HEK293 (cell line): Measurements from ENCODE around the gene CENPH.
A peak's percentile ranks its signal among the peaks of the same experiment; 100 is the strongest.

Source experiments
- CTCF ChIA-PET: fragments of 350-600 bp; formaldehyde crosslinking; extraction: SDS; loops from one replicate; lab custom pipeline; 2021; ENCODE audit warnings: antibody characterized with exemption; lab: Yijun Ruan, JAX
- POLR2A ChIA-PET: fragments of 300-600 bp; formaldehyde crosslinking; extraction: SDS; loops from one replicate; lab custom pipeline; 2020; ENCODE audit warnings: antibody characterized with exemption, inconsistent platforms; lab: Yijun Ruan, JAX
- H3K27ac ChIP-seq: fragments of 200-500 bp; sonication (Bioruptor generic); 2 replicates; pipeline ENCODE4 v1.5.1; 2014; ENCODE audit warnings: low read depth, low read length, control low read depth, inconsistent platforms; ENCODE audit errors: extremely low read depth
- H3K36me3 ChIP-seq, 2 experiments: fragments of 200-500 bp in 1 of 2; sonication (Bioruptor generic) in 1 of 2; 1 replicate in 1 of 2; 2 replicates in 1 of 2; pipeline ENCODE4 v1.5.1; 2014 to 2017; ENCODE audit warnings: inconsistent platforms in 2 of 2, low read length in 2 of 2; ENCODE audit not compliant: control insufficient read depth in 2 of 2, insufficient read depth in 1 of 2
- H3K4me1 ChIP-seq: fragments of 200-500 bp; sonication (Bioruptor generic); 2 replicates; pipeline ENCODE4 v1.5.1; 2014; ENCODE audit warnings: mild to moderate bottlenecking, low read length, inconsistent platforms; ENCODE audit not compliant: control insufficient read depth, insufficient read depth
- H3K4me3 ChIP-seq: 2 replicates; pipeline ENCODE4 v1.5.1; 2011; ENCODE audit warnings: low read depth, mild to moderate bottlenecking, control low read depth, low read length, moderate library complexity
- H3K9me3 ChIP-seq: fragments of 200-500 bp; sonication (Bioruptor generic); 2 replicates; pipeline ENCODE4 v1.5.1; 2014; ENCODE audit warnings: low read depth, low read length, inconsistent platforms; ENCODE audit not compliant: control insufficient read depth, insufficient read depth
- EGR2 ChIP-seq: fragments of 450-650 bp; formaldehyde crosslinking; IDR thresholded peaks from 2 replicates; pipeline ENCODE4 v1.5.1; 2016; ENCODE audit warnings: low read depth, missing biosample characterization, missing genetic modification characterization
- GLIS1 ChIP-seq: fragments of 450-650 bp; formaldehyde crosslinking; IDR thresholded peaks from 2 replicates; pipeline ENCODE4 v1.5.1; 2016; ENCODE audit warnings: missing biosample characterization, missing genetic modification characterization
- HOXC10 ChIP-seq: sonication (generic); formaldehyde crosslinking; IDR thresholded peaks from 2 replicates; pipeline ENCODE4 v1.8.1; 2023; ENCODE audit warnings: mild to moderate bottlenecking, missing genetic modification reagents
- KLF1 ChIP-seq: fragments of 450-650 bp; formaldehyde crosslinking; IDR thresholded peaks from 2 replicates; pipeline ENCODE4 v1.5.1; 2016; ENCODE audit warnings: missing biosample characterization, missing genetic modification characterization
- KLF7 ChIP-seq: fragments of 450-650 bp; formaldehyde crosslinking; IDR thresholded peaks from 2 replicates; pipeline ENCODE4 v1.5.1; 2016; ENCODE audit warnings: missing biosample characterization, missing genetic modification characterization, borderline replicate concordance
- KLF8 ChIP-seq: fragments of 450-650 bp; formaldehyde crosslinking; IDR thresholded peaks from 2 replicates; pipeline ENCODE4 v1.5.1; 2016; ENCODE audit warnings: missing biosample characterization, missing genetic modification characterization
- OSR2 ChIP-seq: fragments of 450-650 bp; formaldehyde crosslinking; IDR thresholded peaks from 2 replicates; pipeline ENCODE4 v1.5.1; 2016; ENCODE audit warnings: missing biosample characterization, missing genetic modification characterization
- PRDM1 ChIP-seq: fragments of 450-650 bp; formaldehyde crosslinking; IDR thresholded peaks from 2 replicates; pipeline ENCODE4; 2016; ENCODE audit warnings: missing biosample characterization, missing genetic modification characterization
- SP3 ChIP-seq: fragments of 450-650 bp; formaldehyde crosslinking; IDR thresholded peaks from 2 replicates; pipeline ENCODE4 v1.5.1; 2016; ENCODE audit warnings: missing biosample characterization, missing genetic modification characterization
- SP7 ChIP-seq: fragments of 450-650 bp; formaldehyde crosslinking; IDR thresholded peaks from 2 replicates; pipeline ENCODE4 v1.5.1; 2016; ENCODE audit warnings: missing biosample characterization, missing genetic modification characterization
- ZBTB7A ChIP-seq: fragments of 450-650 bp; formaldehyde crosslinking; IDR thresholded peaks from 2 replicates; pipeline ENCODE4 v1.5.1; 2016; ENCODE audit warnings: low read depth, missing biosample characterization, missing genetic modification characterization
- ZNF155 ChIP-seq: fragments of 450-650 bp; formaldehyde crosslinking; IDR thresholded peaks from 2 replicates; pipeline ENCODE4 v1.5.1; 2016; ENCODE audit warnings: missing biosample characterization, missing genetic modification characterization
- ZNF157 ChIP-seq: fragments of 450-650 bp; formaldehyde crosslinking; IDR thresholded peaks from 2 replicates; pipeline ENCODE4 v1.5.1; 2016; ENCODE audit warnings: missing biosample characterization, missing genetic modification characterization
- ZNF2 ChIP-seq: fragments of 450-650 bp; formaldehyde crosslinking; IDR thresholded peaks from 2 replicates; pipeline ENCODE4 v1.5.1; 2016; ENCODE audit warnings: missing biosample characterization, missing genetic modification characterization
- ZNF350 ChIP-seq: fragments of 450-650 bp; formaldehyde crosslinking; IDR thresholded peaks from 2 replicates; pipeline ENCODE4 v1.5.0; 2017; ENCODE audit warnings: missing biosample characterization, mild to moderate bottlenecking, missing genetic modification characterization
- ZNF510 ChIP-seq: fragments of 450-650 bp; formaldehyde crosslinking; IDR thresholded peaks from 2 replicates; pipeline ENCODE4 v1.5.1; 2018; ENCODE audit warnings: mild to moderate bottlenecking, missing genetic modification characterization, missing biosample characterization; ENCODE audit not compliant: insufficient replicate concordance
- ZNF514 ChIP-seq: fragments of 450-650 bp; formaldehyde crosslinking; IDR thresholded peaks from 2 replicates; pipeline ENCODE4 v1.5.1; 2016; ENCODE audit warnings: missing biosample characterization, missing genetic modification characterization
- ZNF548 ChIP-seq: fragments of 450-650 bp; formaldehyde crosslinking; IDR thresholded peaks from 2 replicates; pipeline ENCODE4 v1.5.1; 2016; ENCODE audit warnings: missing biosample characterization, missing genetic modification characterization
- ZNF558 ChIP-seq: fragments of 450-650 bp; formaldehyde crosslinking; IDR thresholded peaks from 2 replicates; pipeline ENCODE4 v1.5.1; 2016; ENCODE audit warnings: missing biosample characterization, missing genetic modification characterization
- ZNF623 ChIP-seq: fragments of 450-650 bp; formaldehyde crosslinking; IDR thresholded peaks from 2 replicates; pipeline ENCODE4 v1.5.1; 2016; ENCODE audit warnings: missing biosample characterization, missing genetic modification characterization
- ZNF626 ChIP-seq: fragments of 450-650 bp; sonication (Bioruptor Pico); formaldehyde crosslinking; IDR thresholded peaks from 2 replicates; pipeline ENCODE4 v1.5.1; 2018; ENCODE audit warnings: missing biosample characterization, missing genetic modification characterization, inconsistent platforms
- ZNF629 ChIP-seq: fragments of 450-650 bp; formaldehyde crosslinking; IDR thresholded peaks from 2 replicates; pipeline ENCODE4 v1.5.1; 2017; ENCODE audit warnings: missing biosample characterization, missing genetic modification characterization
- ZNF677 ChIP-seq: fragments of 450-650 bp; IDR thresholded peaks from 2 replicates; pipeline ENCODE4 v1.5.0; 2018; ENCODE audit warnings: missing biosample characterization, mild to moderate bottlenecking, missing genetic modification characterization, moderate library complexity
- ZSCAN16 ChIP-seq: fragments of 450-650 bp; formaldehyde crosslinking; IDR thresholded peaks from 2 replicates; pipeline ENCODE4 v1.5.1; 2016; ENCODE audit warnings: missing biosample characterization, missing genetic modification characterization
- ZXDB ChIP-seq: fragments of 450-650 bp; formaldehyde crosslinking; IDR thresholded peaks from 2 replicates; pipeline ENCODE4 v1.5.1; 2016; ENCODE audit warnings: missing biosample characterization, missing genetic modification characterization
- TF ChIP-seq, protein P1 (sequence below): fragments of 450-650 bp; formaldehyde crosslinking; IDR thresholded peaks from 2 replicates; pipeline ENCODE4 v1.5.1; 2016; ENCODE audit warnings: missing biosample characterization, missing genetic modification characterization
- TF ChIP-seq, protein P2 (sequence below): fragments of 450-650 bp; formaldehyde crosslinking; IDR thresholded peaks from 2 replicates; pipeline ENCODE4 v1.5.1; 2016; ENCODE audit warnings: missing biosample characterization, missing genetic modification characterization
- TF ChIP-seq, protein P3 (sequence below): fragments of 450-650 bp; formaldehyde crosslinking; IDR thresholded peaks from 2 replicates; pipeline ENCODE4 v1.5.1; 2016; ENCODE audit warnings: missing biosample characterization, missing genetic modification characterization
- TF ChIP-seq, protein P4 (sequence below): fragments of 450-650 bp; formaldehyde crosslinking; IDR thresholded peaks from 2 replicates; pipeline ENCODE4 v1.5.1; 2016; ENCODE audit warnings: missing biosample characterization, missing genetic modification characterization

Gene CENPH

DNA sequence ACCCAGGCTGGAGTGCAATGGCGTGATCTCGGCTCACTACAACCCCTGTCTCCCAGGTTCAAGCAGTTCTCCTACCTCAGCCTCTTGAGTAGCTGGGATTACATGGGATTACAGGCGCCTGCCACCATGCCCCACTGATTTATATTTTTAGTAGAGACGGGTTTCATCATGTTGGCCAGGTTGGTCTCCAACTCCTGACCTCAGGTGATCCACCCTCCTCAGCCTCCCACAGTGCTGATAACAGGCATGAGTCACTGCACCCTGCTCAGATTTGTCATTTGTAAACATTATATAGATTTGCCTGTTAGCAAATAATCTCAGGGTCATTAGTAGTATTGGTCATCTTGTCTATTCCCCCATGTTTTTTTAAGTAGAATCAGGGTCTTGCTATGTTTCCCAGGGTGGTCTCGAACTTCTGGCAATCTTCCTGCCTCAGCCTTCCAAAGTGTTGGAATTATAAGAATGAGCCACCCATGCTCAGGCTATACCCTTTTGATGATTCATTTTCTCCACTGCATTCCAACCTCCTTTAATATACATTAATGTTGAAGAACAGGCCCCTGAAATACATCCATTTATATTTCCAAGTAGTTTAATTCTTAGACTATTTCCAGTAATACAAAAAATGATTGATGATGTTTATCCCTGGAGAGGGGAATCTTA lies 17.3 kb downstream of the CENPH start (continued):
- TF ChIP-seq SP3 (0 out of 2 replicates have a peak, but pooled peaks have one; percentile 36), KLF8 (tag by site-specific recombination) (peak; percentile 66), SP7 (peak; percentile 39; the same call in 1 of the 2 replicates), ZNF629 (peak; percentile 43; the same call in 1 of the 2 replicates), ZNF350 (no peak), GLIS1 (tag by site-specific recombination) (peak; percentile 94), EGR2 (tag by site-specific recombination) (peak; percentile 18; the same call in 1 of the 2 replicates), ZBTB7A (tag by site-specific recombination) (no peak), OSR2 (tag by site-specific recombination) (peak; percentile 55; the same call in 1 of the 2 replicates), HOXC10 (CRISPR knock-in tag) (no peak)
- TF ChIP-seq, protein P1, sequence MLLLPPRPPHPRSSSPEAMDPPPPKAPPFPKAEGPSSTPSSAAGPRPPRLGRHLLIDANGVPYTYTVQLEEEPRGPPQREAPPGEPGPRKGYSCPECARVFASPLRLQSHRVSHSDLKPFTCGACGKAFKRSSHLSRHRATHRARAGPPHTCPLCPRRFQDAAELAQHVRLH (tag by site-specific recombination): no peak

DNA sequence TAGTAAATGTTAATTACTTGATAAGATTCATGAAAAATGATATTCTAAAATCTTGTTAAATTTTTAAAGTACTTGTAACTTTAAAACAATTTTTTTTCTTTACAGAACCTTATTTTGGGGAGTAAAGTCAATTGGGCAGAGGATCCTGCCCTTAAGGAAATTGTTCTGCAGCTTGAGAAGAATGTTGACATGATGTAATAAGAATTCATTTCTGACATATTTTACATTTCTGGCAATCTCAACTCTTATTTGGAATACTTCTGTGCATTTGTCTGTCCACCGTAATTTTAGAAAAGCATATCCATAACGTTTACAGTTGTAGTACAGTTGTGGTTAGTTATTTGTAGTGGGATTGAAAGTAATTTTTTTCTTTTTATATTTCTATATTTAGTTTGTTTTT lies 20.2 kb downstream of the CENPH start:
- POLR2A ChIA-PET: no interaction called here
- CTCF ChIA-PET: no interaction called here
- no peak for TF ChIP-seq KLF1 (tag by site-specific recombination)
- TF ChIP-seq, protein P2, sequence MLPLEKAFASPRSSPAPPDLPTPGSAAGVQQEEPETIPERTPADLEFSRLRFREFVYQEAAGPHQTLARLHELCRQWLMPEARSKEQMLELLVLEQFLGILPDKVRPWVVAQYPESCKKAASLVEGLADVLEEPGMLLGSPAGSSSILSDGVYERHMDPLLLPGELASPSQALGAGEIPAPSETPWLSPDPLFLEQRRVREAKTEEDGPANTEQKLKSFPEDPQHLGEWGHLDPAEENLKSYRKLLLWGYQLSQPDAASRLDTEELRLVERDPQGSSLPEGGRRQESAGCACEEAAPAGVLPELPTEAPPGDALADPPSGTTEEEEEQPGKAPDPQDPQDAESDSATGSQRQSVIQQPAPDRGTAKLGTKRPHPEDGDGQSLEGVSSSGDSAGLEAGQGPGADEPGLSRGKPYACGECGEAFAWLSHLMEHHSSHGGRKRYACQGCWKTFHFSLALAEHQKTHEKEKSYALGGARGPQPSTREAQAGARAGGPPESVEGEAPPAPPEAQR: no peak
- TF ChIP-seq ZNF510 (tag by site-specific recombination): no peak
- no peak for TF ChIP-seq ZSCAN16 (tag by site-specific recombination)
- no peak for TF ChIP-seq ZNF558 (tag by site-specific recombination)
- Histone ChIP-seq H3K36me3 (peaks cover 52 to 63% of the 10 kb centered on the region in 2 experiments), H3K27ac (no peak overlapping the region), H3K4me3 (no peak overlapping the region), H3K9me3 (no peaks in the 10 kb centered on the region), H3K4me1 (no peaks in the 10 kb centered on the region)

DNA sequence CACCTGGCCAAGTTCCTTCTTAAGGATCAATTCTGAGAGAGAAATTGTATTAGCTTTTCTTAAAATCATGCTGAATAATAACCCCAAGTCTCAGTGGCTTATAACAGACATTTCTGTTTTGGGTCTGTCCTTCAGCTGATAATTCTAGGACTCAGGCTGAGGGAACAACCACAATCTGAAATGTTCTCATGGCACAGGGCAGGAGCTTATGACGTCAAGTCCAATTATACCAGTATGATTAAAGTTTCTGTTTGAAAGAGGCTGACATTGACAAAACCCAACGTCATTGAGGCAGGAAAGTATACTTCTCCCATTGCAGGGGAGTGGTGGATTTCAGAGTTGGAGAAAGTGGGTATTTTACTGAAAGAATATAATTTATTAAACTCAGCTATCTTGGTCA lies 21.8 kb downstream of the CENPH start:
- CTCF ChIA-PET: interaction anchor here (0.6 to 0.8 kb wide), 2 partner anchors 109 to 187 kb away, joined by 3 read pairs; no protein-coding TSS in a partner anchor
- Histone ChIP-seq H3K4me3 (no peak overlapping the region), H3K36me3 (peaks cover 48% of the 10 kb centered on the region in 2 experiments), H3K4me1 (no peaks in the 10 kb centered on the region), H3K27ac (no peak overlapping the region), H3K9me3 (no peaks in the 10 kb centered on the region)
- POLR2A ChIA-PET: interaction anchor here (1.3 to 1.4 kb wide), 2 partner anchors 21 to 23 kb away, joined by 3 read pairs; partner anchors contain the start of genes CDK7 and CENPH
- TF ChIP-seq ZNF2 (tag by site-specific recombination) (no peak), ZNF626 (tag by site-specific recombination) (no peak), ZNF514 (tag by site-specific recombination) (no peak), ZNF157 (tag by site-specific recombination) (no peak), ZNF548 (tag by site-specific recombination) (no peak), ZXDB (no peak), PRDM1 (tag by site-specific recombination) (no peak), ZNF623 (tag by site-specific recombination) (no peak), ZNF155 (tag by site-specific recombination) (no peak), ZNF677 (tag by site-specific recombination) (no peak), KLF7 (tag by site-specific recombination) (no peak), ZNF510 (tag by site-specific recombination) (no peak)
- TF ChIP-seq, protein P3, sequence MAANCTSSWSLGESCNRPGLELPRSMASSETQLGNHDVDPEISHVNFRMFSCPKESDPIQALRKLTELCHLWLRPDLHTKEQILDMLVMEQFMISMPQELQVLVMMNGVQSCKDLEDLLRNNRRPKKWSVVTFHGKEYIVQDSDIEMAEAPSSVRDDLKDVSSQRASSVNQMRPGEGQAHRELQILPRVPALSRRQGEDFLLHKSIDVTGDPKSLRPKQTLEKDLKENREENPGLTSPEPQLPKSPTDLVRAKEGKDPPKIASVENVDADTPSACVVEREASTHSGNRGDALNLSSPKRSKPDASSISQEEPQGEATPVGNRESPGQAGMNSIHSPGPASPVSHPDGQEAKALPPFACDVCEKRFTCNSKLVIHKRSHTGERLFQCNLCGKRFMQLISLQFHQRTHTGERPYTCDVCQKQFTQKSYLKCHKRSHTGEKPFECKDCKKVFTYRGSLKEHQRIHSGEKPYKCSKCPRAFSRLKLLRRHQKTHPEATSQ: no peak
- TF ChIP-seq, protein P4, sequence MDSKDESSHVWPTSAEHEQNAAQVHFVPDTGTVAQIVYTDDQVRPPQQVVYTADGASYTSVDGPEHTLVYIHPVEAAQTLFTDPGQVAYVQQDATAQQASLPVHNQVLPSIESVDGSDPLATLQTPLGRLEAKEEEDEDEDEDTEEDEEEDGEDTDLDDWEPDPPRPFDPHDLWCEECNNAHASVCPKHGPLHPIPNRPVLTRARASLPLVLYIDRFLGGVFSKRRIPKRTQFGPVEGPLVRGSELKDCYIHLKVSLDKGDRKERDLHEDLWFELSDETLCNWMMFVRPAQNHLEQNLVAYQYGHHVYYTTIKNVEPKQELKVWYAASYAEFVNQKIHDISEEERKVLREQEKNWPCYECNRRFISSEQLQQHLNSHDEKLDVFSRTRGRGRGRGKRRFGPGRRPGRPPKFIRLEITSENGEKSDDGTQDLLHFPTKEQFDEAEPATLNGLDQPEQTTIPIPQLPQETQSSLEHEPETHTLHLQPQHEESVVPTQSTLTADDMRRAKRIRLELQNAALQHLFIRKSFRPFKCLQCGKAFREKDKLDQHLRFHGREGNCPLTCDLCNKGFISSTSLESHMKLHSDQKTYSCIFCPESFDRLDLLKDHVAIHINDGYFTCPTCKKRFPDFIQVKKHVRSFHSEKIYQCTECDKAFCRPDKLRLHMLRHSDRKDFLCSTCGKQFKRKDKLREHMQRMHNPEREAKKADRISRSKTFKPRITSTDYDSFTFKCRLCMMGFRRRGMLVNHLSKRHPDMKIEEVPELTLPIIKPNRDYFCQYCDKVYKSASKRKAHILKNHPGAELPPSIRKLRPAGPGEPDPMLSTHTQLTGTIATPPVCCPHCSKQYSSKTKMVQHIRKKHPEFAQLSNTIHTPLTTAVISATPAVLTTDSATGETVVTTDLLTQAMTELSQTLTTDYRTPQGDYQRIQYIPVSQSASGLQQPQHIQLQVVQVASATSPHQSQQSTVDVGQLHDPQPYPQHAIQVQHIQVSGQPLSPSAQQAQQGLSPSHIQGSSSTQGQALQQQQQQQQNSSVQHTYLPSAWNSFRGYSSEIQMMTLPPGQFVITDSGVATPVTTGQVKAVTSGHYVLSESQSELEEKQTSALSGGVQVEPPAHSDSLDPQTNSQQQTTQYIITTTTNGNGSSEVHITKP (tag by site-specific recombination): no peak
